ENCODE results near the gene THSD7A.

Gene THSD7A

DNA sequence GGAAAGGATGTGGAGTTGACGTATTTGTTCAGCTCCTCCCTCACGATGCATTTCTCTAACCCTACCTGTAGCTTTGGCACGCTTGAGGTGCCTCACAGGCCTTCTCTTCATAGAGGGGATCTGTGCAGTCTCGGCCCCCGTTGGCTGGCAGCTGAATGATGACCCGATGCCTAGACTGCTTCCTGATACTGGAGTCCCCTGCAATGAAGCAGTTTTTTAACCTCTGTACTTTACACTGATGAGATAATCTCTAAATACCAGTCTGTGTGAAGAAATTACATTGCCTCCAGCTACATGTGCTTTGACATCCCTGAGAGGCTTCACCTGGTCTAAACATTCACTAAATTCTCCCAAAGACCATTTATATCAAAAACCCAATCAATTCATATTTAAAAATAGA lies 370.1 kb downstream of the THSD7A start:
- TF ChIP-seq, protein P1, sequence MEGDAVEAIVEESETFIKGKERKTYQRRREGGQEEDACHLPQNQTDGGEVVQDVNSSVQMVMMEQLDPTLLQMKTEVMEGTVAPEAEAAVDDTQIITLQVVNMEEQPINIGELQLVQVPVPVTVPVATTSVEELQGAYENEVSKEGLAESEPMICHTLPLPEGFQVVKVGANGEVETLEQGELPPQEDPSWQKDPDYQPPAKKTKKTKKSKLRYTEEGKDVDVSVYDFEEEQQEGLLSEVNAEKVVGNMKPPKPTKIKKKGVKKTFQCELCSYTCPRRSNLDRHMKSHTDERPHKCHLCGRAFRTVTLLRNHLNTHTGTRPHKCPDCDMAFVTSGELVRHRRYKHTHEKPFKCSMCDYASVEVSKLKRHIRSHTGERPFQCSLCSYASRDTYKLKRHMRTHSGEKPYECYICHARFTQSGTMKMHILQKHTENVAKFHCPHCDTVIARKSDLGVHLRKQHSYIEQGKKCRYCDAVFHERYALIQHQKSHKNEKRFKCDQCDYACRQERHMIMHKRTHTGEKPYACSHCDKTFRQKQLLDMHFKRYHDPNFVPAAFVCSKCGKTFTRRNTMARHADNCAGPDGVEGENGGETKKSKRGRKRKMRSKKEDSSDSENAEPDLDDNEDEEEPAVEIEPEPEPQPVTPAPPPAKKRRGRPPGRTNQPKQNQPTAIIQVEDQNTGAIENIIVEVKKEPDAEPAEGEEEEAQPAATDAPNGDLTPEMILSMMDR (IDR thresholded peaks at IDR 0.05), result no peak
- no peaks in the 10 kb centered on the region for H3K4me1 ChIP-seq (ENCODE audit: control insufficient read depth in 1 of 2, insufficient read depth in 1 of 2, low read depth in 1 of 2, low read length in 1 of 2)

DNA sequence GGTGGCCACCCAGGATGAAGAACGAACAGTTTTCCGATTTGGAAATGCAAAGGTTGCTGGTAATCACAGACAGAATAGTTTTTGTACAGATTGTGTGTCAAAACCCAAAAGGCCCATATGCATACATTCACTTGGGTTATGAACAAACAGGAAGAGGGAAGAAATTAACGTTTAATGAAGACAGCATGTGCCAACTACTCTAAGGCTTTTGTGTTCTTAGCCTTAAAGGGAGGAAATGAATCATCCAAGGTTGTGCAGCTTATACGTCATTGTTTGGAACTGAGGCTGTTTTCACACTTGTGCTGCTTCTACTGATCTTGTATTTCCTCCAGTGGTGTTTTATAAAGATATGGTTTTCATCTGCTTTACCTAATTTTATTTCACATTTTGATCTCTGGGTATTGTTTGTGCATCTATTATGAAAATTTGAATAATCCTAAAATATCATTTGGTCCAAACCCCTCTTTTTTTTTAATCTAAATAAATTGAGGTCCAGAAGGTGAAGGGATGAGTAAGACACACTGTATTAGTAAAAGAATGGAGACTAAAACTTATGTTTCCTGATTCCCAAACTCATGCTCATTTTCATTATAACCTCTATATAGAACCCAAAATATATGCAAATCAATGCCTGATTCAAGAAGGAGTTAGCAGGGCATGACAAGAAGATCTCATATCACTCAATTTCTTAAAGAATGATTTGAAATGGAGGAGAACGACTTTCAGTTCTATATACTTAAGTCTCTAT lies 373.1 kb downstream of the THSD7A start:
- TF ChIP-seq, protein P1 (IDR thresholded peaks at IDR 0.05), result no peak
- Histone ChIP-seq H3K27ac (no peak overlapping the region), H3K4me3 (ENCODE audit: low read depth in 1 of 2, low read length in 1 of 2) (no peak overlapping the region)

More for the DNA sequence above, 370.1 kb downstream of the THSD7A start:
- H3K4me3 ChIP-seq (ENCODE audit: low read depth in 1 of 2, low read length in 1 of 2), result no peak overlapping the region
- H3K27me3 ChIP-seq, result no peaks in the 10 kb centered on the region
- no peak overlapping the region for H3K27ac ChIP-seq
- H3K36me3 ChIP-seq, result no peaks in the 10 kb centered on the region
- H3K9me3 ChIP-seq, result no peaks in the 10 kb centered on the region

DNA sequence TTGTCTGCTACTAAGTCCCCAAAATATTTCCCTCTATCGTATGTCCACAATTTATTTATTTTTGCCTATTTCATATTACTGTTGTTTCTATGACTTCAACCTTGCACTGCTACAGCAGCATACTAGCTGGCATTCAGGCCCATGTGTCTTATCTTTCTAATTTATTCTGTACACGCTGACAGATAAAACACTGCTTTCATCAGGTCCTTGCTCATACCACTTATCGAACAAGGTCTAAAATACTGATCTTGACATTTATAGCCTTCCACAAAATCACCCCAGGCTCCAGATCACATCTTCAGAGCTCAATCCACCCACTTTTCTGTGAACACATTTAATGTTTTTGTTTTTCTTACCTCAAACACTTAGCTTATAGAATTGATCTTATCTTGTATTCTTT lies 374.6 kb downstream of the THSD7A start:
- TF ChIP-seq, protein P1 (IDR thresholded peaks at IDR 0.05), result no peak
- H3K27me3 ChIP-seq, result no peaks in the 10 kb centered on the region
- H3K36me3 ChIP-seq, result no peaks in the 10 kb centered on the region
- H3K4me1 ChIP-seq (ENCODE audit: control insufficient read depth in 1 of 2, insufficient read depth in 1 of 2, low read depth in 1 of 2, low read length in 1 of 2), result no peaks in the 10 kb centered on the region
- no peak overlapping the region for H3K4me3 ChIP-seq (ENCODE audit: low read depth in 1 of 2, low read length in 1 of 2)
- H3K9me3 ChIP-seq, result no peaks in the 10 kb centered on the region
- no peak overlapping the region for H3K27ac ChIP-seq

More for the DNA sequence above, 373.1 kb downstream of the THSD7A start:
- no peaks in the 10 kb centered on the region for H3K36me3 ChIP-seq
- H3K4me1 ChIP-seq (ENCODE audit: control insufficient read depth in 1 of 2, insufficient read depth in 1 of 2, low read depth in 1 of 2, low read length in 1 of 2), result no peaks in the 10 kb centered on the region
- no peaks in the 10 kb centered on the region for H3K9me3 ChIP-seq
- no peaks in the 10 kb centered on the region for H3K27me3 ChIP-seq

DNA sequence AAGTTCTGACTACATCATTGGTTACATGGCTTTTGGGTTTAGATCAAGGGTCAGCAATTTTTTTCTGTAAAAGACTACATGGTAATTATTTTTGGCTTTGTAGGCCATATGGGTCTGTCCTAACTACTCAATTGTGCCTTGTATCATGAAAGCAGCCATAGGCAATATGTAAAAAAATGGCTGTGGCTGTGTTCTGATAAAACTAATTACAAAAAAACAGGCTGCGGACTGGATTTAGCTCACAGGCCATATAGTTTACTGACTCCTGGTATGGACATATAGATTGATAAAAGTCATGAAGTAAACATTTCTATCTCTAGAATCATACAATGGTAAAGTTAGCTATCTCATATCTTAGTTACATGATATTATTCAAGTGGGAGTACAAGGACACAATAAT lies 375.4 kb downstream of the THSD7A start:
- TF ChIP-seq, protein P1 (IDR thresholded peaks at IDR 0.05), result no peak
- Histone ChIP-seq H3K4me3 (ENCODE audit: low read depth in 1 of 2, low read length in 1 of 2) (no peak overlapping the region), H3K9me3 (no peaks in the 10 kb centered on the region), H3K36me3 (no peaks in the 10 kb centered on the region), H3K4me1 (ENCODE audit: control insufficient read depth in 1 of 2, insufficient read depth in 1 of 2, low read depth in 1 of 2, low read length in 1 of 2) (no peaks in the 10 kb centered on the region), H3K27ac (no peak overlapping the region), H3K27me3 (no peaks in the 10 kb centered on the region)

DNA sequence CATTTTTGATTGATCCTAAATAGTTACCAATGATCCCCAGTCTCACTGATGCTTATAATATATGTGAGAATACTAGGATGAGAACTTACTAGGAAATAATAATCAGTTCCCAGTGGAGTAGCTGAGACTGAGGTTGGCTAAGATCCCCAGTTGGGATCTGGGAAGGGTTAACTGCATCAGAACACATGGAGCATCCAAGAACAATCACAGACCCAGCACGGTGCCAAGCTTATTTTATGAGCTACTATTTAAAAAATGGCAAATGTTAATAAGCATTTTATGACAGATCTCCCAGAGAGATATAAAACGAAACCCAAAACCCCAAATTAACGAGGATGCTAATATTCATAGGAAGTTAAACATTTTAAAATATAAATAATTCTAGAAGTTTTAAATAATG lies 379.5 kb downstream of the THSD7A start:
- TF ChIP-seq, protein P1 (IDR thresholded peaks at IDR 0.05), result no peak
- H3K4me1 ChIP-seq (ENCODE audit: control insufficient read depth in 1 of 2, insufficient read depth in 1 of 2, low read depth in 1 of 2, low read length in 1 of 2), result no peaks in the 10 kb centered on the region
- no peak overlapping the region for H3K27ac ChIP-seq
- H3K27me3 ChIP-seq, result no peaks in the 10 kb centered on the region
- H3K36me3 ChIP-seq, result no peaks in the 10 kb centered on the region
- no peak overlapping the region for H3K4me3 ChIP-seq (ENCODE audit: low read depth in 1 of 2, low read length in 1 of 2)
- no peaks in the 10 kb centered on the region for H3K9me3 ChIP-seq

Data from neutrophil (primary cell).